GM18861 (cell line): ENCODE measurements around the gene SET.
"Not testable (repeated sequence)": the region's sequence is repeated elsewhere in the genome, so short reads cannot be mapped to it uniquely, and the experiment has no call there.

ENCODE experiments used
- ATAC-seq: cut with Tn5 transposase; IDR thresholded peaks from one replicate; pipeline ENCODE4 v1.9.1; 2021; ENCODE audit not compliant: unreplicated experiment

SET gene

GRCh38 chr9:128685636-128686489 is 3.2 kb upstream of the SET start:
- ATAC-seq: no peak

- no peak for ATAC-seq
Measured at GRCh38 chr9:128687453-128687852, 1.6 kb upstream of the SET start.

GRCh38 chr9:128689293-128689774 is 312 bp downstream of the SET start:
- ATAC-seq: no peak

GRCh38 chr9:128689820-128690683 is 1.0 kb downstream of the SET start:
- no peak for ATAC-seq

- no peak for ATAC-seq
Measured at GRCh38 chr9:128690684-128691034, 1.6 kb downstream of the SET start.

GRCh38 chr9:128693738-128694137 is 4.7 kb downstream of the SET start:
- ATAC-seq: not testable (repeated sequence)

GRCh38 chr9:128694344-128694743 is 5.3 kb downstream of the SET start:
- ATAC-seq: no peak

GRCh38 chr9:128696923-128697707 is 8.1 kb downstream of the SET start:
- no peak for ATAC-seq

GRCh38 chr9:128699096-128699795 is 10.2 kb downstream of the SET start:
- not testable (repeated sequence) for ATAC-seq

GRCh38 chr9:128701227-128701854 is 12.3 kb downstream of the SET start:
- ATAC-seq: no peak

- ATAC-seq: peak; percentile 65
Measured at GRCh38 chr9:128702445-128702948, 13.5 kb downstream of the SET start, which contains the start of gene PKN3. TSS of gene PKN3 (plus strand) at chr9:128702503. CDS start at chr9:128702916, 413 bp downstream.

GRCh38 chr9:128702949-128703615 is 14.1 kb downstream of the SET start:
- no peak for ATAC-seq

- no peak for ATAC-seq
Measured at GRCh38 chr9:128703616-128704355, 14.8 kb downstream of the SET start.

GRCh38 chr9:128704356-128704670 is 15.3 kb downstream of the SET start:
- ATAC-seq: no peak

- no peak for ATAC-seq
Measured at GRCh38 chr9:128705051-128705965, 16.3 kb downstream of the SET start.

GRCh38 chr9:128706045-128706444 is 17.0 kb downstream of the SET start:
- no peak for ATAC-seq

GRCh38 chr9:128706671-128707381 is 17.8 kb downstream of the SET start:
- ATAC-seq: no peak
